ENCODE measurements around the gene FNDC3B. TPM values are rescaled to one million over a fixed set of nuclear protein-coding genes. Genes with fewer than 3 reads are reported as not detected.
"Not testable (repeated sequence)": the region's sequence is repeated elsewhere in the genome, so short reads cannot be mapped to it uniquely, and the experiment has no call there.

The FNDC3B gene
- total RNA-seq, 1 donor from 2014 or later = 68.5 TPM

GRCh38 chr3:172092658-172093057 lies 53.3 kb downstream of the FNDC3B start:
- no peak for DNase-seq (ENCODE audit: extremely low spot score in 2 of 2)
- H3K4me1 ChIP-seq = peaks cover 38% of the 10 kb centered on the region
- no peaks in the 10 kb centered on the region for H3K27me3 ChIP-seq
- TF ChIP-seq CTCF (IDR thresholded peaks at IDR 0.05) (no peak), POLR2AphosphoS5 (IDR thresholded peaks at IDR 0.05; ENCODE audit: insufficient read depth in 1 of 2, low read depth in 1 of 2) (no peak), POLR2A (IDR thresholded peaks at IDR 0.05) (no peak)
- no peaks in the 10 kb centered on the region for H3K36me3 ChIP-seq
- H3K4me3 ChIP-seq = no peak overlapping the region
- H3K27ac ChIP-seq = no peak overlapping the region
- intact Hi-C loops (cut with DNase I) = no loop called here
- H3K9me3 ChIP-seq = no peaks in the 10 kb centered on the region

GRCh38 chr3:172093581-172094443 lies 54.4 kb downstream of the FNDC3B start:
- H3K36me3 ChIP-seq; H3K27me3 ChIP-seq; DNase-seq (ENCODE audit: extremely low spot score in 2 of 2); H3K27ac ChIP-seq; intact Hi-C loops (cut with DNase I); H3K4me3 ChIP-seq; H3K9me3 ChIP-seq: not testable (repeated sequence)
- H3K4me1 ChIP-seq = peaks cover 42% of the 10 kb centered on the region

- Histone ChIP-seq H3K4me3 (no peak overlapping the region), H3K27me3 (no peaks in the 10 kb centered on the region), H3K4me1 (peaks cover 36% of the 10 kb centered on the region), H3K9me3 (no peaks in the 10 kb centered on the region), H3K27ac (no peak overlapping the region), H3K36me3 (no peaks in the 10 kb centered on the region)
- no peak for DNase-seq (ENCODE audit: extremely low spot score in 2 of 2)
- intact Hi-C loops (cut with DNase I) = no loop called here
- no peak for TF ChIP-seq CTCF (IDR thresholded peaks at IDR 0.05)
- no peak for TF ChIP-seq POLR2A (IDR thresholded peaks at IDR 0.05)
- TF ChIP-seq POLR2AphosphoS5 (IDR thresholded peaks at IDR 0.05; ENCODE audit: insufficient read depth in 1 of 2, low read depth in 1 of 2) = no peak
Observed at GRCh38 chr3:172094621-172095557, 55.5 kb downstream of the FNDC3B start.

GRCh38 chr3:172096881-172097420 lies 57.6 kb downstream of the FNDC3B start:
- intact Hi-C loops (cut with DNase I) = no loop called here
- peaks cover 36% of the 10 kb centered on the region for H3K4me1 ChIP-seq
- H3K9me3 ChIP-seq = no peaks in the 10 kb centered on the region
- no peak for DNase-seq (ENCODE audit: extremely low spot score in 2 of 2)
- TF ChIP-seq CTCF (IDR thresholded peaks at IDR 0.05) (no peak), POLR2A (IDR thresholded peaks at IDR 0.05) (no peak), POLR2AphosphoS5 (IDR thresholded peaks at IDR 0.05; ENCODE audit: insufficient read depth in 1 of 2, low read depth in 1 of 2) (no peak)
- H3K27me3 ChIP-seq = no peaks in the 10 kb centered on the region
- H3K27ac ChIP-seq = no peak overlapping the region
- no peak overlapping the region for H3K4me3 ChIP-seq
- no peaks in the 10 kb centered on the region for H3K36me3 ChIP-seq

- no peaks in the 10 kb centered on the region for H3K36me3 ChIP-seq
- no peaks in the 10 kb centered on the region for H3K9me3 ChIP-seq
- intact Hi-C loops (cut with DNase I) = no loop called here
- peaks cover 40% of the 10 kb centered on the region for H3K4me1 ChIP-seq
- no peak for TF ChIP-seq POLR2A (IDR thresholded peaks at IDR 0.05)
- no peak for TF ChIP-seq POLR2AphosphoS5 (IDR thresholded peaks at IDR 0.05; ENCODE audit: insufficient read depth in 1 of 2, low read depth in 1 of 2)
- TF ChIP-seq CTCF (IDR thresholded peaks at IDR 0.05) = no peak
- H3K27me3 ChIP-seq = no peaks in the 10 kb centered on the region
- H3K27ac ChIP-seq = no peak overlapping the region
- no peak for DNase-seq (ENCODE audit: extremely low spot score in 2 of 2)
- no peak overlapping the region for H3K4me3 ChIP-seq
Observed at GRCh38 chr3:172097585-172097984, 58.2 kb downstream of the FNDC3B start.

All from vagina (tissue), 2 donors.